GM12878 (cell line): ENCODE results near the gene KLF18.

Experiments used
- CBFB ChIP-seq: IDR thresholded peaks from 2 replicates; pipeline ENCODE4 v1.6.1; 2016; ENCODE audit warnings: antibody characterized with exemption, low read depth
- CTCF ChIP-seq, 3 experiments: IDR thresholded peaks in 2 of 3; conservative IDR thresholded peaks in 1 of 3; 2 replicates each; pipeline ENCODE4 v1.5.1; 2011; ENCODE audit warnings: low read depth in 3 of 3, low read length in 3 of 3, mild to moderate bottlenecking in 3 of 3, control low read depth in 2 of 3, moderate library complexity in 2 of 3, inconsistent platforms in 1 of 3, mixed read lengths in 1 of 3; ENCODE audit not compliant: control insufficient read depth in 2 of 3, insufficient read depth in 1 of 3; ENCODE audit errors: extremely low read depth in 1 of 3
- EP300 ChIP-seq, 2 experiments: fragments of 150-350 bp in 1 of 2; IDR thresholded peaks; 2 replicates each; pipeline ENCODE4 v1.6.1; 2011 to 2012; ENCODE audit warnings: low read depth in 2 of 2, low read length in 2 of 2, borderline replicate concordance in 1 of 2, improper control_type of control experiment in 1 of 2, inconsistent platforms in 1 of 2; ENCODE audit not compliant: control insufficient read depth in 1 of 2
- EZH2 ChIP-seq: IDR thresholded peaks from 2 replicates; pipeline ENCODE4 v1.6.1; 2012; ENCODE audit warnings: low read depth, mild to moderate bottlenecking, control low read depth, inconsistent platforms, low read length, borderline replicate concordance; ENCODE audit not compliant: control insufficient read depth
- MAX ChIP-seq: IDR thresholded peaks from 2 replicates; pipeline ENCODE4 v1.6.1; 2012; ENCODE audit warnings: low read depth, low read length, improper control_type of control experiment
- POLR2A ChIP-seq: IDR thresholded peaks from 2 replicates; pipeline ENCODE4 v1.6.1; 2011; ENCODE audit warnings: low read depth, mild to moderate bottlenecking, low read length
- RAD21 ChIP-seq: IDR thresholded peaks from 2 replicates; pipeline ENCODE4 v1.6.1; 2011; ENCODE audit warnings: mild to moderate bottlenecking, low read depth, low read length, moderate library complexity; ENCODE audit not compliant: insufficient read depth
- RELA ChIP-seq: fragments of 450-650 bp; IDR thresholded peaks from 2 replicates; pipeline ENCODE4 v1.8.0; 2014; ENCODE audit warnings: borderline replicate concordance; ENCODE audit not compliant: partially characterized antibody
- REST ChIP-seq: IDR thresholded peaks from 2 replicates; pipeline ENCODE4 v1.6.1; 2012; ENCODE audit warnings: mild to moderate bottlenecking, low read depth, low read length
- SMC3 ChIP-seq: IDR thresholded peaks from 2 replicates; pipeline ENCODE4 v1.6.1; 2011; ENCODE audit warnings: low read length, improper control_type of control experiment, borderline replicate concordance
- YY1 ChIP-seq: IDR thresholded peaks from 2 replicates; pipeline ENCODE4 v1.6.1; 2011; ENCODE audit warnings: low read depth, mild to moderate bottlenecking, low read length
- ZZZ3 ChIP-seq: IDR thresholded peaks from 2 replicates; pipeline ENCODE4 v1.6.1; 2011; ENCODE audit warnings: low read depth; ENCODE audit not compliant: control insufficient read depth, insufficient read length

- TF ChIP-seq YY1 (no peak), CBFB (no peak), EZH2 (no peak), RELA (no peak), SMC3 (no peak), EP300 (IDR thresholded peaks at IDR 0.05; ENCODE audit: borderline replicate concordance in 1 of 2, control insufficient read depth in 1 of 2, low read depth in 2 of 2, low read length in 2 of 2) (no peak), ZZZ3 (no peak), CTCF (IDR thresholded peaks at IDR 0.05 in 2 of 3, conservative IDR thresholded peaks at IDR 0.05 in 1 of 3; ENCODE audit: control insufficient read depth in 2 of 3, extremely low read depth in 1 of 3, insufficient read depth in 1 of 3, low read depth in 3 of 3, low read length in 3 of 3) (no peak), REST (no peak), POLR2A (no peak), MAX (no peak), RAD21 (no peak)
Measured at GRCh38 chr1:44129616-44130500, 11.6 kb downstream of the KLF18 start.
